HG02759 (cell line): ENCODE measurements around the gene NEK7.
"Not testable (repeated sequence)": the region's sequence is repeated elsewhere in the genome, so short reads cannot be mapped to it uniquely, and the experiment has no call there.

Experiments
- ATAC-seq: cut with Tn5 transposase; IDR thresholded peaks from one replicate; pipeline ENCODE4 v1.9.1; 2021; ENCODE audit warnings: mild to moderate bottlenecking, moderate library complexity; ENCODE audit not compliant: unreplicated experiment

The NEK7 gene

GRCh38 chr1:198280080-198280479 lies 123.3 kb downstream of the NEK7 start:
- ATAC-seq, result no peak

- ATAC-seq, result no peak
Measured at GRCh38 chr1:198281911-198282310, 125.1 kb downstream of the NEK7 start.

GRCh38 chr1:198283222-198283621 lies 126.4 kb downstream of the NEK7 start:
- ATAC-seq, result no peak

- no peak for ATAC-seq
Measured at GRCh38 chr1:198287916-198288315, 131.1 kb downstream of the NEK7 start.

- ATAC-seq, result no peak
Measured at GRCh38 chr1:198290089-198290683, 133.4 kb downstream of the NEK7 start.

- no peak for ATAC-seq
Measured at GRCh38 chr1:198291036-198291435, 134.2 kb downstream of the NEK7 start.

GRCh38 chr1:198291924-198292323 lies 135.1 kb downstream of the NEK7 start:
- no peak for ATAC-seq

GRCh38 chr1:198295225-198295624 lies 138.4 kb downstream of the NEK7 start:
- no peak for ATAC-seq

GRCh38 chr1:198295971-198296370 lies 139.2 kb downstream of the NEK7 start:
- no peak for ATAC-seq

- no peak for ATAC-seq
Measured at GRCh38 chr1:198297281-198297680, 140.5 kb downstream of the NEK7 start.

GRCh38 chr1:198298640-198299039 lies 141.8 kb downstream of the NEK7 start:
- ATAC-seq, result no peak

- ATAC-seq, result no peak
Measured at GRCh38 chr1:198300451-198300850, 143.7 kb downstream of the NEK7 start.

GRCh38 chr1:198304431-198304830 lies 147.6 kb downstream of the NEK7 start:
- ATAC-seq, result no peak

GRCh38 chr1:198314817-198315216 lies 158.0 kb downstream of the NEK7 start:
- not testable (repeated sequence) for ATAC-seq

GRCh38 chr1:198315331-198315730 lies 158.5 kb downstream of the NEK7 start:
- ATAC-seq, result not testable (repeated sequence)

GRCh38 chr1:198316546-198317100 lies 159.8 kb downstream of the NEK7 start:
- ATAC-seq, result no peak

- peak; percentile 94 for ATAC-seq
Measured at GRCh38 chr1:198318085-198318484, 161.3 kb downstream of the NEK7 start.

- no peak for ATAC-seq
Measured at GRCh38 chr1:198320759-198321158, 164.0 kb downstream of the NEK7 start.

- ATAC-seq, result no peak
Measured at GRCh38 chr1:198326232-198326631, 169.4 kb downstream of the NEK7 start.

GRCh38 chr1:198326915-198327314 lies 170.1 kb downstream of the NEK7 start:
- no peak for ATAC-seq

- ATAC-seq, result no peak
Measured at GRCh38 chr1:198328458-198329032, 171.7 kb downstream of the NEK7 start.

- ATAC-seq, result no peak
Measured at GRCh38 chr1:198330982-198331615, 174.3 kb downstream of the NEK7 start.
